Stimulated activated CD4-positive, alpha-beta T cell treated with anti-CD3 and anti-CD28 coated beads, Interleukin-12 subunit alpha, Interleukin-12 subunit beta, amount 100 ng/mL, for 4 hours (primary cell): ENCODE measurements around the gene LRRTM4.
"Not testable (repeated sequence)": the region's sequence is repeated elsewhere in the genome, so short reads cannot be mapped to it uniquely, and the experiment has no call there.

ENCODE experiments used
- DNase-seq: peaks from one replicate; pipeline ENCODE4 v3.0.0-alpha.2; 2020

LRRTM4 gene

GRCh38 chr2:77046339-77046738, 475.8 kb downstream of the LRRTM4 start:
- no peak for DNase-seq

GRCh38 chr2:77045456-77045855, 476.7 kb downstream of the LRRTM4 start:
- not testable (repeated sequence) for DNase-seq

- no peak for DNase-seq
Measured at GRCh38 chr2:77034445-77034844, 487.7 kb downstream of the LRRTM4 start.

- DNase-seq = not testable (repeated sequence)
Measured at GRCh38 chr2:77029237-77029636, 492.9 kb downstream of the LRRTM4 start.

- no peak for DNase-seq
Measured at GRCh38 chr2:77028032-77028600, 494.1 kb downstream of the LRRTM4 start.

- DNase-seq = no peak
Measured at GRCh38 chr2:77025714-77026113, 496.5 kb downstream of the LRRTM4 start.

GRCh38 chr2:77021161-77021560, 501.0 kb downstream of the LRRTM4 start:
- DNase-seq = no peak

GRCh38 chr2:77018219-77018618, 504.0 kb downstream of the LRRTM4 start:
- no peak for DNase-seq

- no peak for DNase-seq
Measured at GRCh38 chr2:77017355-77017745, 504.8 kb downstream of the LRRTM4 start.

GRCh38 chr2:77016443-77017354, 505.5 kb downstream of the LRRTM4 start:
- no peak for DNase-seq

GRCh38 chr2:77013953-77014352, 508.2 kb downstream of the LRRTM4 start:
- DNase-seq = no peak

- DNase-seq = no peak
Measured at GRCh38 chr2:77013457-77013856, 508.7 kb downstream of the LRRTM4 start.

- no peak for DNase-seq
Measured at GRCh38 chr2:77009307-77009706, 512.9 kb downstream of the LRRTM4 start.

- no peak for DNase-seq
Measured at GRCh38 chr2:77008853-77009252, 513.3 kb downstream of the LRRTM4 start.

- no peak for DNase-seq
Measured at GRCh38 chr2:77007686-77008085, 514.5 kb downstream of the LRRTM4 start.

- no peak for DNase-seq
Measured at GRCh38 chr2:77005522-77005921, 516.7 kb downstream of the LRRTM4 start.

- no peak for DNase-seq
Measured at GRCh38 chr2:77001895-77002294, 520.3 kb downstream of the LRRTM4 start.

GRCh38 chr2:76998704-76999103, 523.5 kb downstream of the LRRTM4 start:
- DNase-seq = no peak

- DNase-seq = no peak
Measured at GRCh38 chr2:76998152-76998551, 524.0 kb downstream of the LRRTM4 start.

- no peak for DNase-seq
Measured at GRCh38 chr2:76997296-76997695, 524.9 kb downstream of the LRRTM4 start.

- no peak for DNase-seq
Measured at GRCh38 chr2:76985387-76986136, 536.6 kb downstream of the LRRTM4 start.

- DNase-seq = no peak
Measured at GRCh38 chr2:76984359-76984758, 537.8 kb downstream of the LRRTM4 start.

GRCh38 chr2:76980067-76980787, 541.9 kb downstream of the LRRTM4 start:
- no peak for DNase-seq
